ENCODE results near the gene NEGR1.

Gene NEGR1

GRCh38 chr1:71650119-71650518 lies 632.2 kb downstream of the NEGR1 start:
- Mint-ChIP-seq H3K9me3 (no peaks in the 10 kb centered on the region), H3K36me3 (ENCODE audit: low read depth) (no peaks in the 10 kb centered on the region), H3K27me3 (ENCODE audit: low read depth, poor library complexity) (no peaks in the 10 kb centered on the region), H3K27ac (no peak overlapping the region), H3K4me3 (no peak overlapping the region), H3K4me1 (no peaks in the 10 kb centered on the region)
- DNase-seq = no peak
- TF ChIP-seq, protein P1, sequence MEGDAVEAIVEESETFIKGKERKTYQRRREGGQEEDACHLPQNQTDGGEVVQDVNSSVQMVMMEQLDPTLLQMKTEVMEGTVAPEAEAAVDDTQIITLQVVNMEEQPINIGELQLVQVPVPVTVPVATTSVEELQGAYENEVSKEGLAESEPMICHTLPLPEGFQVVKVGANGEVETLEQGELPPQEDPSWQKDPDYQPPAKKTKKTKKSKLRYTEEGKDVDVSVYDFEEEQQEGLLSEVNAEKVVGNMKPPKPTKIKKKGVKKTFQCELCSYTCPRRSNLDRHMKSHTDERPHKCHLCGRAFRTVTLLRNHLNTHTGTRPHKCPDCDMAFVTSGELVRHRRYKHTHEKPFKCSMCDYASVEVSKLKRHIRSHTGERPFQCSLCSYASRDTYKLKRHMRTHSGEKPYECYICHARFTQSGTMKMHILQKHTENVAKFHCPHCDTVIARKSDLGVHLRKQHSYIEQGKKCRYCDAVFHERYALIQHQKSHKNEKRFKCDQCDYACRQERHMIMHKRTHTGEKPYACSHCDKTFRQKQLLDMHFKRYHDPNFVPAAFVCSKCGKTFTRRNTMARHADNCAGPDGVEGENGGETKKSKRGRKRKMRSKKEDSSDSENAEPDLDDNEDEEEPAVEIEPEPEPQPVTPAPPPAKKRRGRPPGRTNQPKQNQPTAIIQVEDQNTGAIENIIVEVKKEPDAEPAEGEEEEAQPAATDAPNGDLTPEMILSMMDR (IDR thresholded peaks at IDR 0.05) = no peak

DNA sequence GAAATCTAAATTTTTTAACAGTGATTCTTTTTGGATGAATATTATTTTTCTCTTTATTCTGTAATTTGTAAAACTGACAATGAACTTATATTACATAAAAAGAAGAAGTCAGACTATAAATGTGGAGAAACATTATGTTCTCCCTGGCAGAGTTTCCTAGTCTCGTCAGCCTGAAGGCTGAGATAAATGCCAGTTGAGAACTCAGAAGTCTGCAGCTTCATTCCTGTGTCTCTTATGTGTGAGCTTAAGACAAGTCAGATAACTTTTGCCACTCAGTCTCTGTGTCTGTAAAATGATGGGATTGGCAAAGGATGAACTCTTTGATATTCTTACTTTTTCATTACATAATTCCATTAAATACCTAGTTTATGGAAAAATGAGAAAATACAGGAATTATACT lies 632.7 kb downstream of the NEGR1 start:
- no peaks in the 10 kb centered on the region for H3K36me3 Mint-ChIP-seq (ENCODE audit: low read depth)
- no peaks in the 10 kb centered on the region for H3K9me3 Mint-ChIP-seq
- no peaks in the 10 kb centered on the region for H3K27me3 Mint-ChIP-seq (ENCODE audit: low read depth, poor library complexity)
- TF ChIP-seq, protein P1 (IDR thresholded peaks at IDR 0.05) = no peak
- no peak overlapping the region for H3K27ac Mint-ChIP-seq
- no peaks in the 10 kb centered on the region for H3K4me1 Mint-ChIP-seq
- no peak overlapping the region for H3K4me3 Mint-ChIP-seq
- no peak for DNase-seq

GRCh38 chr1:71647513-71648300 lies 634.6 kb downstream of the NEGR1 start:
- TF ChIP-seq, protein P1 (IDR thresholded peaks at IDR 0.05) = no peak
- no peaks in the 10 kb centered on the region for H3K36me3 Mint-ChIP-seq (ENCODE audit: low read depth)
- peaks cover 3% of the 10 kb centered on the region for H3K27me3 Mint-ChIP-seq (ENCODE audit: low read depth, poor library complexity)
- DNase-seq = no peak
- H3K4me3 Mint-ChIP-seq = no peak overlapping the region
- H3K9me3 Mint-ChIP-seq = no peaks in the 10 kb centered on the region
- no peaks in the 10 kb centered on the region for H3K4me1 Mint-ChIP-seq
- H3K27ac Mint-ChIP-seq = no peak overlapping the region

GRCh38 chr1:71645015-71645414 lies 637.3 kb downstream of the NEGR1 start:
- Mint-ChIP-seq H3K9me3 (no peaks in the 10 kb centered on the region), H3K4me3 (no peak overlapping the region), H3K27ac (no peak overlapping the region), H3K27me3 (ENCODE audit: low read depth, poor library complexity) (peaks cover 5% of the 10 kb centered on the region), H3K36me3 (ENCODE audit: low read depth) (no peaks in the 10 kb centered on the region), H3K4me1 (no peaks in the 10 kb centered on the region)
- TF ChIP-seq, protein P1 (IDR thresholded peaks at IDR 0.05) = no peak
- DNase-seq = no peak

- peaks cover 6% of the 10 kb centered on the region for H3K27me3 Mint-ChIP-seq (ENCODE audit: low read depth, poor library complexity)
- no peak for DNase-seq
- H3K9me3 Mint-ChIP-seq = no peaks in the 10 kb centered on the region
- no peaks in the 10 kb centered on the region for H3K4me1 Mint-ChIP-seq
- no peak overlapping the region for H3K27ac Mint-ChIP-seq
- TF ChIP-seq, protein P1 (IDR thresholded peaks at IDR 0.05) = no peak
- H3K4me3 Mint-ChIP-seq = no peak overlapping the region
- no peaks in the 10 kb centered on the region for H3K36me3 Mint-ChIP-seq (ENCODE audit: low read depth)
These were observed 640.4 kb downstream of the NEGR1 start for GRCh38 chr1:71641903-71642302.

DNA sequence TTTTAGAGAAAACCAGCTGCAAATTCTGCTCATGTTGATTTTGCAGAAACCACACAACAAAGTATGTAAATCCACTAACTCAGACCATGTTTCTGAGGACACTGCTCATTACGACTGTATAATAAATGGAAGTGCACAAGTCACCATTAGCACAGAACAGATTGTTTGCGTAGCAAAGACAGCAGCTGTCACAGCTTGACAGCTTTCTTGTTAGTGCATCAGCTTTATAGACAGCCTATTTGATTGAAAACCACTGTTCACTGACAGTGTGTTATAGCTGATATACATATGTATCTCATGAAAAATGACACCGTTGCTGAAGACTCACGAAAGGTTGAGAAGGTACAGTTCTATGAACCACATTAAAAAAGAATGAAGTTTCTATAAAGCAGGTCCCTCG lies 641.3 kb downstream of the NEGR1 start:
- no peaks in the 10 kb centered on the region for H3K36me3 Mint-ChIP-seq (ENCODE audit: low read depth)
- no peak overlapping the region for H3K27ac Mint-ChIP-seq

More for the DNA sequence above, 641.3 kb downstream of the NEGR1 start:
- no peak overlapping the region for H3K4me3 Mint-ChIP-seq
- peaks cover 6% of the 10 kb centered on the region for H3K27me3 Mint-ChIP-seq (ENCODE audit: low read depth, poor library complexity)
- DNase-seq = no peak
- no peaks in the 10 kb centered on the region for H3K4me1 Mint-ChIP-seq
- no peaks in the 10 kb centered on the region for H3K9me3 Mint-ChIP-seq
- TF ChIP-seq, protein P1 (IDR thresholded peaks at IDR 0.05) = no peak

All from nephron progenitor cell (in vitro differentiated cells).